Hematopoietic multipotent progenitor cell treated with erythropoietin and hydrocortisone succinate and interleukin-3 and kit ligand, for 4 days (in vitro differentiated cells): ENCODE measurements around the gene ASTN2.
"Not testable (repeated sequence)": the region's sequence is repeated elsewhere in the genome, so short reads cannot be mapped to it uniquely, and the experiment has no call there.

Source experiments
- DNase-seq: peaks from one replicate; pipeline ENCODE4 v3.0.0-alpha.2; 2015

ASTN2 gene

DNA sequence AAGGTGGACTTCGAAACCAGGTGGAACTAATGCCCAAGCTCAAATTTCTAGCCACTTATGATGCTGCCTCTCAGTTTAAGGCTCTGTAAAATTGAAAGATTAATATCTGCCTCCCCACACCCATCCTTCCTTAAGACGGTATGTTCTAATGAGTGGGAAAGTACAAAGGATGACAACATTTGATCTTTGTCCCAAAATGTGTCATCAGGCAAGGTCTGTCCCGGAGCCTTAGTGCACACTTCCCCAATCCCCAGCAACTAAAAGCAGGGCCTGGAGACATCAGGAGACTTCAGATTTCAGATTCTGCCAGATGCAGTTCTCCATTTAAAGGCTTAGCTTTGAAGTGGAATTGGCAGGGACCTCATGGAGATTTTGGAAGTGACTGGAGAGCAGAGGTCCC lies 316.5 kb downstream of the ASTN2 start:
- DNase-seq: no peak

DNA sequence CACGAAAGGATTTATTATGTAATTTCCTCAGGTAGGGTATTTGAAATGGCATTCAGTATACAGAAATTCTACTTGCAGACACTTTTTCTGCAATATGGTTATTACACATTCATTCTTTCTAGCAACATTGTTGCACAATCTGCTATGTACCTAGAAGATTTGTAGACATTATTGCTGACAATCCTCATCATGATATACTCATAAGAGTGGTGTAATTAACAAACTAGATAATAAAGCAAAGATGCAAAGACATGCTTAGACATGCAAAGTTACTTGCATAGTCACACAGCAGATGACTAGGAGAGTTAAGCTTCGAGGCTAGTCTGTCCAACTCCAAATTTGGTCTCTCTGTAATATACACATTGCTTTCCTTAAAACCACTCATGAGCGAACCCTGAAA lies 317.1 kb downstream of the ASTN2 start:
- no peak for DNase-seq

GRCh38 chr9:117096138-117096537 lies 318.7 kb downstream of the ASTN2 start:
- no peak for DNase-seq

DNA sequence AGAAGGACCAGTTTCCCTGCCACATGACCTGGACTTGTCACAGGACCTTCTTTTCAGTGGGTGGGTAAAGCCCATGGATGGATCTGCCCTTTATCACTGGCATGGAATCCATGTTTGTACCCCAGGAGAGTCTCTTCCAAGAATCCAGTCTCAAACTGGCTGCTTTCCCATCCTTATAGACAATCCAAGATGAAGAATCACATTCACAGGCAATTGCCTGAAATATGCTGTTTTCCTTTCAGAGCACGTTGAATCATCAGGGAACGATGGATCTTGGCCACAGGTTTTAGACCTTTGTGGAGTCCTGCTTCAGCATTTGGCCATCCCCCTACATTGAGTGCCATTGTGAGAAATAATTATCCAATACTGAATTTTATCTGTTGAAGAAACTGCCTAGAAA lies 319.8 kb downstream of the ASTN2 start:
- no peak for DNase-seq

DNA sequence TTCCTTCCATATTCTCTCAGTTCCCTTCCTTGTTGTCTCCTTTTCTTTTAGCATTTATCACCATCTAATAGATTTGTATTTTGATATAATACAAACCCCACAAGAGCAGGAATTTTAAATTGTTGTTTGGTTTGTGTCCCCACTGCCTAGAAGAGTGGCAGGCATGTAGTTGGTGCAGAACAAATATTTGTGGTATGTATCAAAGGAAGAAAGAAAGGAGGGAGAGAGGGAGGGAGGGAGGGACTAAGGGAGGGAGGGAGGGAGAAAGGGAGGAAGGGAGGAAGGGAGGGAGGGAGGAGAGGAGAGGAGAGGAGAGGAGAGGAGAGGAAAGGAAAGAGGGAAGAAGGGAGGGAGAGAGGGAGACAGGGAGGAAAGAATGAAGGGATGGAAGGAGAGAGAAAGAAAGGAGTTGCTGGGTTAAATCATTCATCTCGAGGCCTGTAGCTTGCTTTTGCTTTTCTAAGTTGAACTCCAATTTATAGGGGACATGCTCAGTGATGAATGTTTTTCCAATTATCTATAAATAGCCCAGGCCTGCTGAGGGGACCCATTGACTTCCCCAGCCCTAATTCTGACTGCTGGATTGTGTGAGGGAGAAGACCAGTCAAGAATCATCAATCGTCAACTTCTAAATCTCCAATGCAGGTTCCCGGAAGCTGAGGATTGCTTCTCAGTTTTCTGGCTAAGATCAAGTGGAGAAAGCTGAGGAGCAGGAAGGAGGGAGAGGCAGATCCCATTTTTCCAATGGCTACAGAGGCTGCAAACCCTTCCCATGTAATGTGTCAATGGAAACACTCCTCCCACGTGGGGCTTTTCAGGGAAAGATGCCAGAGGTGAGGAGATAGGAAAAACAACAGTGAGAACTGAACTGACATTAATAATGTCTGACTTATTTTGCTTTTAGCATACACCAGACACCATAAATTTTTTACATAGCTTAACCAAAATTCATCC lies 320.7 kb downstream of the ASTN2 start:
- no peak for DNase-seq

DNA sequence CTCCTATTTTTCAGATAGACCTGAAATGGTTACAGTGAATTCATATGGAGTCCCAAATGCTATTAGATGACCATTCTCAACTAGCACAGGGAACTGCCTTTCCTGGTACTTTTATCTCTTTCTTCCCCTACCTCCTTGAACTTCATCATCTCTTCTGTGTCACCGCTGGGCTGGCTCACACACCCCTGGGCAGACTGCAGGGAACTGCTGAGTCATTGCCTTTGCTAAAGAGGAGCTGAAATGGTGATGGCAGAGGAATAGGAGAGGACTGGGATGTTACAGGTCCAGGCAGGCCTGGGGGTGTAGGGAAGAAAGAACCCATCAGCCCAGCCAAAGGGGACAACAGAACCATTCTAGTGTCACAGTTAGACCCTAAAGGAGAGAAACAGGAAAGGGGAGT lies 322.3 kb downstream of the ASTN2 start:
- peak; percentile 24 for DNase-seq

- no peak for DNase-seq
These were observed 323.3 kb downstream of the ASTN2 start for GRCh38 chr9:117091529-117091928.

GRCh38 chr9:117088786-117089185 lies 326.1 kb downstream of the ASTN2 start:
- DNase-seq: no peak

DNA sequence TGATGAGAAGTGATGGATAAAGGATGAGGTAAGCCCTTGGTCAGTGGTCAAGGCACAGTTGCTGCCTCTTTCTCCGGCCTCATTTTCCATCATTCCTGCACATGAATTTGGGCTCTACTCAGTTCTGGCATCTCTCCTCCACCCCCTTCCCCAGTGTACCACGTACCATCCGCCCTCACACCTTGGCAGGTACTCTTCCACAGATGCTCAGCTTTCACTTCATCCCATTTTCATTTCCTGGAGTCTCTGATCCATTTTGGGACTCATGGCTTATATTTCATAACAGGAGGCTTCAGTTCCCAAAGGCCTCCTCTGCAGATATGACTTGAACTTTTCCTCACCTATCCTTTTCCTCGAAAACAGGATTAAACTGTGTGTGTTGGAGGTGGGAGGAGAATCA lies 326.7 kb downstream of the ASTN2 start:
- no peak for DNase-seq

GRCh38 chr9:117084221-117084620 lies 330.6 kb downstream of the ASTN2 start:
- no peak for DNase-seq

GRCh38 chr9:117083559-117083958 lies 331.3 kb downstream of the ASTN2 start:
- DNase-seq: no peak

GRCh38 chr9:117081641-117082317 lies 333.1 kb downstream of the ASTN2 start:
- DNase-seq: no peak

- no peak for DNase-seq
These were observed 334.0 kb downstream of the ASTN2 start for GRCh38 chr9:117080765-117081390.

- DNase-seq: no peak
These were observed 338.1 kb downstream of the ASTN2 start for GRCh38 chr9:117076571-117077290.

- no peak for DNase-seq
These were observed 339.2 kb downstream of the ASTN2 start for GRCh38 chr9:117075636-117076035.

GRCh38 chr9:117074784-117075520 lies 339.9 kb downstream of the ASTN2 start:
- DNase-seq: no peak

- no peak for DNase-seq
These were observed 340.6 kb downstream of the ASTN2 start for GRCh38 chr9:117074342-117074662.

GRCh38 chr9:117073539-117074341 lies 341.1 kb downstream of the ASTN2 start:
- DNase-seq: peak; percentile 49

DNA sequence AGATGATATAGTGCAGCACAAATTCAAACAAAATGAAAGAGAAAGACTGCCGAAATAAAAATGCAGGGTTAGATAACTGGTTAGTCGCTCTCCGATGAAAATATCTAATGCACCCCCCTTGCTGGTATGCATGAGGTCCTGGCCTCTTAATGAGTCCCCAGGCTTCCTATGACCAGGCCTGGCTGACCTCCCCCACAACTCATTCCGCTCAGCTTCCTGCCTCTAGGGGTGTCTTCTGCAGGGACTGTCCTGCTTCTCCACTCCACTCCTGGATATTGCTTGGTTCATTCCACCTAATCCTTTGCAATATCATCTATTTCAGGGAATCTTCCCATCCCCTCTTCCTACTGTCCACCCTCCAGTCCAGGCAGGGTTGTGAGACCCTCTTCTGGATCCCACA lies 341.8 kb downstream of the ASTN2 start:
- no peak for DNase-seq

GRCh38 chr9:117072216-117072615 lies 342.6 kb downstream of the ASTN2 start:
- no peak for DNase-seq

- DNase-seq: not testable (repeated sequence)
These were observed 343.1 kb downstream of the ASTN2 start for GRCh38 chr9:117071673-117072207.
